HG03025 (cell line): ENCODE measurements around the gene CELF2.

Experiments used
- ATAC-seq: cut with Tn5 transposase; IDR thresholded peaks from one replicate; pipeline ENCODE4 v1.9.1; 2021; ENCODE audit warnings: mild to moderate bottlenecking, moderate library complexity; ENCODE audit not compliant: unreplicated experiment, low FRiP score

Gene CELF2

GRCh38 chr10:11003679-11004078, 14.0 kb upstream of the CELF2 start:
- ATAC-seq = no peak

- ATAC-seq = no peak
Observed at GRCh38 chr10:11004144-11005077, 13.3 kb upstream of the CELF2 start.

GRCh38 chr10:11005725-11006427, 11.8 kb upstream of the CELF2 start:
- no peak for ATAC-seq

GRCh38 chr10:11006428-11006825, 11.2 kb upstream of the CELF2 start:
- no peak for ATAC-seq

- no peak for ATAC-seq
Observed at GRCh38 chr10:11007476-11008020, 10.1 kb upstream of the CELF2 start.

- ATAC-seq = no peak
Observed at GRCh38 chr10:11009471-11010308, 8.0 kb upstream of the CELF2 start.

GRCh38 chr10:11010582-11010981, 7.1 kb upstream of the CELF2 start:
- ATAC-seq = no peak

- no peak for ATAC-seq
Observed at GRCh38 chr10:11011436-11011835, 6.2 kb upstream of the CELF2 start.

GRCh38 chr10:11011984-11012383, 5.7 kb upstream of the CELF2 start:
- ATAC-seq = no peak

GRCh38 chr10:11012421-11013295, 5.0 kb upstream of the CELF2 start:
- no peak for ATAC-seq

- ATAC-seq = no peak
Observed at GRCh38 chr10:11013836-11014235, 3.8 kb upstream of the CELF2 start.

- no peak for ATAC-seq
Observed at GRCh38 chr10:11014671-11015445, 2.8 kb upstream of the CELF2 start.

GRCh38 chr10:11015446-11015934, 2.2 kb upstream of the CELF2 start:
- ATAC-seq = no peak

GRCh38 chr10:11017000-11017569, 587 bp upstream of the CELF2 start:
- peak; percentile 34 for ATAC-seq

- ATAC-seq = no peak
Observed at GRCh38 chr10:11018432-11018841, 765 bp downstream of the CELF2 start.

- ATAC-seq = no peak
Observed at GRCh38 chr10:11018855-11019631, 1.4 kb downstream of the CELF2 start.

GRCh38 chr10:11019724-11020547, 2.3 kb downstream of the CELF2 start:
- ATAC-seq = no peak
